Measurements from ENCODE around the gene SARDH.
A peak's percentile ranks its signal among the peaks of the same experiment; 100 is the strongest.
"Not testable (repeated sequence)": the region's sequence is repeated elsewhere in the genome, so short reads cannot be mapped to it uniquely, and the experiment has no call there.

Gene SARDH

DNA sequence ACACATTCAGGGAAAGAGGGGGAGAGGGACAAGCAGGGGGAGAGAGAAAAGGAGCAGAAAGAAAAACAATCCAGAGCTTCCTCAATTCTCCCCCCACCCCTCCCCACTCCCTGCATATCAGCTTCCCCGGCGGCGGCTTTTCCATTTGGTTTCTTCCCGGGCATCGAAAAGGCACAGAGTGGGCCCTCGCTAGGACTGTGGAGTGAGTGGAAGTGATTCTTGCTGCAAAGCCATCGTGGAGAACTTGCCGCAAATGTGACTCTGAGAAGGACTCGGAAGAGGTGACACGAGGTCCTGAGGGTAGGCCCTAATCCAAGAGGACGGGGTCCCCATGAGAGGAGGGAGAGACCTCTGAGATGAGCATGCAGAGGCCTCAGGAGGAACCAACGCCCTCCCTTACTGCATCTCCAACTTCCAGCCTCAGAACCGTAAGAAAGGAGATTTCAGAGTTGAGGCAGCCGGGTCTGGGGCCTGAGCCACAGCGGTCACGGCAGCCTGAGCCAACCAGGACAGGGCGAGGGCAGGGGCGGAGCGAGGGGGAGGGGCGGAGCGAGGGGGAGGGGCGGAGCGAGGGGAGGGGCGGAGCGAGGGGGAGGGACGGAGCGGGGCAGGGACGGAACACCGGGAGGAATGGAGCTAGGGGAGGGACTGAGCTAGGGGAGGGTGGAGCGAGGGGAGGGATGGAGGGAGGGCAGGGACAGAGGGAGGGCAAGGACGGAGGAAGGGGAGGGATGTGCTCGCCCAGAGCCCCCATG lies 21.2 kb upstream of the SARDH start:
- no peak for DNase-seq

DNA sequence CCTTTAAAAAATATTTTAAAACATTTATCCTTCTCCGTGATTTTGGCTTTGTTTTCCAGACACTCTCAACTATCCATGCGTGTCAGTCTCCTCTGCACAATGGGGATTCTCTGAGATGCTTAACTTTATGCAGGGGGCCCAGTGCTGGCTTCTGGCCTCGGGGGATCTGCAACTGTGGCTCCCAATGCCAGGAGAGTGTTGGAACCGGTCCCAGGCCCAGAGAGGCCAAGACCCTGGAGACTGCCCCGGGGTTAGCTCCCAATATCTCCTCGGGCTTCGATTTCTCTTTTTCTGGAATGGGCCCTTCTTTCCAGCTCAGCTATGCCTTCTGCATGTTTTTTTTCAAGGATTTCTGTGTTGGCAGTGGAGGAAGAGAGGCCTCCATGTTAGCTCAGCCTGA lies 20.1 kb upstream of the SARDH start:
- DNase-seq, result no peak

DNA sequence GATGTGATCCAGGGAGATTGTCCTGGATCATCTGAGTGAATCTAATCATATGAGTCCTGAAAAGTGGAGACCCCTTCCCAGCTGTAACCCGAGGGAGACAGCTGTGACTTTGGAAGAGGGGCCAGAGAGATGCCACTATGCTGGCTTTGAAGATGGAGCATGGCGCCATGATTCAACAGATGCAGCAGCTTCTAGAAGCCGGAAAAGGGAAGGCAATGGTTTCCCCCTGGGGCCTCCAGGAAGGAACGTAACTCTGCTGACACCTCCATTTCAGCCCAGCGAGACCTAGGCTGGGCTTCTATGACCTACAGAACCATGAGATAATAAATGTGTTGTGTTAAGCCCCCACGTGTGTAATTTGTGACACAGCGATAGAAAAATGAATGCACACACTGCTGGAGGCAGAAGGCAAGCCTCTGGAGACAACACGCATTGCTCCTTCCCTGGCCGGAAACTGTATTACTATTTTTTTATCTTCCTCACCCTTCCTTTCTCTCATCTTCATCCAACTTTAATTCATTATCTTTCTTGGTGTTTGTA lies 16.6 kb upstream of the SARDH start:
- DNase-seq, result no peak

DNA sequence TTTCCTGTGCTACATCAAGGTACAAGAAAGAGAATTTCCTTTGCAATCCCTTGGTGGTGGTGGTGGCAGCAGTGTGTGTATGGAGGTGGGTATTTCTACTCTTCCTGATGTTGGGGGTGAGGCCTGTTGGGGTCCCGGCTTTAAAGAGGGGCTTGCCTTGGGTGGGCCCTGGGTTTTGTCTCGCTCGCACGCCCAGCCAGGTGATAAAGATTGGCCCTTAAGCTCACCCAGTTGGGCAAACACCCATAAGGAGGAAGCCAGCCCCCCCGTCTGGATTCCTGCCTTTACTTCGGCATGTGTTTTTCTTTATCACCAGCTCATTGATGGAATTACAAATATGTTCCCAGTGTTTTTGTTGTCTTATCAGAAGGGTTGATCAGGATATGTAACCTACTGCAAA lies 16.0 kb upstream of the SARDH start:
- no peak for DNase-seq

DNA sequence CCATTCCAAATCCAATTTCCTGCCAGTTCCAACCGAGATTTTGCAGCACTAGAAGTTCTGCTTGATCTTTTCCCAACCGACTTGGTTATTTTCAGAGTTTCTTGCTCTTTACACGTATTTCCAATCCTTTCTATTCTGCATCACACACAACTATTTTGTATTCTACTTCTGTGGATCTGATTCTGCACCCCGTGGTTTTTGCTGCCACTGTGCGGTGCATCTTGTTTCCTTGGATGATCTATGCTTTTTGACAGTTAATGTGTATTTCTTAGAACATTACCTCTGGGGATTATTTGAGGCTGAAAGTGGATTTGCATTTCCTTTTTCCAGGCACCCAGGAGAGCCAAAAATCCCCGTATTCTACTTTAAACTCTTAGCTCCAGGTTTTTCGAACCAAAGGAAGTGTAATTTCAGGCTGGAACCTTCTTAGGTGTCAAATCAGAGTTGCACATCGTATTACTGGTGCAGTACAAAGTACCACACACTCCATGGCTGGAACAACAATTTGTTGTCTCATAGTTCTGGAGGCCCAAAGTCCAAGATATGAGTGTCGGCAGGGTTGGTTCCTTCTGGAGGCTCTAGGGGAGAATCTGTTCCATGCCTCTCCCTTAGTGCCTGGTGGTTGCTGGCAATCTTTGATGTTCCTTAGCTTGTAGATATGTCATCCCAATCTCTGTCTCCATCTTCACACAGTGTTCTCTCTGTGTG lies 14.7 kb upstream of the SARDH start:
- no peak for DNase-seq

DNA sequence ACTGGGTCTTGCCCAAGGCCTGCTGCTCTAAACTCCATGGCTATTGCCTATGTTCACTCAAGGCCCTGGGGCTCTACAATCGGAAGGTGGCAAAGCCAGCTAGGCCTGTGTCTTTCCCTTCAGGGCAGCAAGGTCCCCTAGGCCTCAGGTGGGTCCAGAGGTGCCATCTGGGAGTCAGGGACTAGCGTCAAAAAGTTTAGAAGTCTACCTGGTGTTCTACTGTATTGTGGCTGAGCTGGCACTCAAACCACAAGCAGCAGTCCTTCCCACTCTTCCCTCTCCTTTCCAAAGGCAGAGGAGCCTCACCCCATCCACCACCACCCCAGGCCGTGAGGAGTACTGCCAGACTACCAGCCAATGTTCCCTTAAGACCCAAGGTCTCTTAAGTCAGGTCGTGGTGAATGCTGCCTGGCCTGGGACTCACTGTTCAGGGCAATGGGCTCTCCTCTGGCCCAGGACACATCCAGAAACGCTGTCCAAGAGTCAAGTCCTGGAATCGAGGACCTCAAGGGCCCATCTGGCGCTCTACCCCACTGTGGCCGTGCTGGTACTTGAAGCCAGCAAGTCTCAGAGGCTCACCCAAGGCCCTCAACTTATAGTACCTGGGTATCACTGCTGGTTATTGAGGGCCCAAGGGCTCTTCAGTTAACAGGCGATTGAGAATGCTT lies 13.0 kb upstream of the SARDH start:
- DNase-seq, result no peak

DNA sequence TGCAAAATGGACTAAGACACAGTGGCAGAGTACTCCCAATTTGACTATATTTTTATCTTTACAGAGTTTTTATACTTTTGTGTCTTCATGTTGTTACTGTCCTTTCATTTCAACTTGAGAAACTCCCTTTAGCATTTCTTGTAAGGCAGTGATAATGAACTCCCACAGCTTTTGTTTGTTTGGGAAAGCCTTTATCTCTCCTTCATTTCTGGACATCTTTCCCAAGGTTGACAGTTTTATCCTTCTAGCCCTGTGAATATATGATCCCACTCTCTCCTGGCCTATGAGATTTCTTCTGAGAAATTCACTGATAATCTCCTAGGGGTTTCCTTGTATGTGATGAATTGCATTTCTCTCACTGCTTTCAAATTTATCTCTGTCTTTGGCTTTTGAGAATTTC lies 9.2 kb upstream of the SARDH start:
- DNase-seq, result no peak

DNA sequence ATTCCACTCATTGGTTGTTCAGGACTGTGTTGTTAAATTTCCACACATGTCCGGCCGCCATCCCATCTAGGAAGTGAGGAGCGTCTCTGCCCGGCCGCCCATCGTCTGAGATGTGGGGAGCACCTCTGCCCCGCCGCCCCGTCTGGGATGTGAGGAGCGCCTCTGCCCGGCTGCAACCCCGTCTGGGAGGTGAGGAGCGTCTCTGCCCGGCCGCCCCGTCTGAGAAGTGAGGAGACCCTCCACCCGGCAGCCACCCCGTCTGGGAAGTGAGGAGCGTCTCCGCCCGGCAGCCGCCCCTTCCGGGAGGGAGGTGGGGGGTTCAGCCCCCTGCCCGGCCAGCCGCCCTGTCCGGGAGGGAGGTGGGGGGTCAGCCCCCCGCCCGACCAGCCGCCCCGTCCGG lies 6.4 kb upstream of the SARDH start:
- DNase-seq, result not testable (repeated sequence)

DNA sequence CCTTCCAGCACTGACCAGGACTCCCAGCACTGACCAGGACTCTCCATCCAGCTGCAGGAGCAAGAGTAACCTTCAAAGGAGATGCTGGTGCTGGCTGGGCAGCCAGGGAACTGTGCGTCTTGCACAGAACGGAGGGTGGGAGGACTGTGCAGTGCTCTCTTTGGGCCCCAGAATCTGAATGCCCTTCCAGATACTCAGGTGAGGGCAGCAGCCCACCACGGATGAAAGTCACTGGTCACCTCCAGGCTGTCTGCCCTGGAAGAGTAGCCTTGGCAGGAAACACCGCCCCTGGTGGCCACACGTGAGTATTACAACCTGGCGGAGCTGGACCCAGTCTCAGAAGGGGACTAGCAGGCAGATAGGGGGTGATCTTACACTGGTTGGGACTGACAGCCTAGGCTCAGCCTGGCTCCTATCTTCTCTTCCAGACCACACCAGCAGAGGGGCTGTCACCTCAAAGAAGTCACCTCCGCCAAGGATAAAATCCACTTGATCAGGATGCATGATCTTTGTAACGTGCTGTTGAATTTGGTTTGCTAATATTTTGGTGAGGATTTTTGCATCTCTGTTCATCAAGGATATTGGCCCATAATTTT lies 4.8 kb upstream of the SARDH start:
- peak; percentile 17 for DNase-seq

DNA sequence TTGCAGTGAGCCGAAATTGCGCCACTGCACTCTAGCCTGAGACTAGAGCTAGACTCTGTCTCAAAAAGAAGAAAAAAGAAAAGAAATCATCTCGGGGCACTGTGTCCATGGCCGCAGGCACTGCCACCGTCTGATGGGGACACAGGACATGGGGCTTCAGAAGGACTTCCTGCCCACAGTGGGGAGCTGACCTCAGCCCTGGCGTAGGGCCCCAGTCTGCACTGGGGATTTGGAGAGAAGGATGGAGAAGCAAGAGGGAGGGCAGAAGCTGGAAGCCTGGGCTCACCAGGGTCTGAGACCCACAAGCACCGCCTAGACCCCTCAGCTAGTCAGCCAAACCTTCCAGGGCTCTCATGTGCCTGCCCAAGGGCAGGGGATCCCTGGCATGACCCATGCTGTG lies 4.1 kb upstream of the SARDH start:
- DNase-seq, result no peak

DNA sequence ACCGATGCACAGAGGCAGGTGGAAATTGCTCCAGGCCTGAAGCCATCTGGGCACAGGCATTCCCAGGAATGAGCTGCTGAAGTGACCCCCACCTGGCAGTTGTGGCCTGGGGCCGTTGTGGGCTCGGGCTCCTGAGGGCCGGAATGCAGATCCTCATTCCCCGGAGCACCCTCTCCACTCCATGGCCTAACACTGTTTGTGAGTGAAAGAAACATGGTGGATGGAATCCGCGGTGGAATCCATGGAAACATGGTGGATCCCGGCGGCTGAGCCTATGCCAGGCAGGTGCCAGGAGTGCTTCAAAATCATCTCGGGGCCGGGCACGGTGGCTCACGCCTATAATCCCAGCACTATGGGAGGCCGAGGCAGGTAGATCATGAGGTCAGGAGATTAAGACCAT lies 3.6 kb upstream of the SARDH start:
- no peak for DNase-seq

DNA sequence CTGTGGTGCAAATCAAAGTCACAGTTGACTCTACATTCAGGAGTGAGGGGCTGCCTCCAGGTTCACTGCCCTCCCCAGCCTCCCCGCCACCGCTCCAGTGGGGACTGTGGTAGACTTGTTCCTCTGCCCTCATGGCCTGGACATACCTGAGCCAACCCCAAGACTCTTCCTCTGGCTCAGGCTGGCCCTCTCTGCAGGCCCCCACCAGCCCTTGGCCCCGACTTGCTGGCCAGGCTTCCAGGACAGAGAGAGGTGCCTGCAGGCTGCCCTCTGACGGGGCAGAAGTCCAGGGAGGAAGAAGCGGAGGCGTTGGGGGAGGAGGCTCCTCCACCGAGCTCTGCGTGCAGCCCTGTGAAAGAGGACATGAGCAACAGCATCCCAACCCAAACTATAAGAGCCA lies 2.8 kb upstream of the SARDH start:
- no peak for DNase-seq

DNA sequence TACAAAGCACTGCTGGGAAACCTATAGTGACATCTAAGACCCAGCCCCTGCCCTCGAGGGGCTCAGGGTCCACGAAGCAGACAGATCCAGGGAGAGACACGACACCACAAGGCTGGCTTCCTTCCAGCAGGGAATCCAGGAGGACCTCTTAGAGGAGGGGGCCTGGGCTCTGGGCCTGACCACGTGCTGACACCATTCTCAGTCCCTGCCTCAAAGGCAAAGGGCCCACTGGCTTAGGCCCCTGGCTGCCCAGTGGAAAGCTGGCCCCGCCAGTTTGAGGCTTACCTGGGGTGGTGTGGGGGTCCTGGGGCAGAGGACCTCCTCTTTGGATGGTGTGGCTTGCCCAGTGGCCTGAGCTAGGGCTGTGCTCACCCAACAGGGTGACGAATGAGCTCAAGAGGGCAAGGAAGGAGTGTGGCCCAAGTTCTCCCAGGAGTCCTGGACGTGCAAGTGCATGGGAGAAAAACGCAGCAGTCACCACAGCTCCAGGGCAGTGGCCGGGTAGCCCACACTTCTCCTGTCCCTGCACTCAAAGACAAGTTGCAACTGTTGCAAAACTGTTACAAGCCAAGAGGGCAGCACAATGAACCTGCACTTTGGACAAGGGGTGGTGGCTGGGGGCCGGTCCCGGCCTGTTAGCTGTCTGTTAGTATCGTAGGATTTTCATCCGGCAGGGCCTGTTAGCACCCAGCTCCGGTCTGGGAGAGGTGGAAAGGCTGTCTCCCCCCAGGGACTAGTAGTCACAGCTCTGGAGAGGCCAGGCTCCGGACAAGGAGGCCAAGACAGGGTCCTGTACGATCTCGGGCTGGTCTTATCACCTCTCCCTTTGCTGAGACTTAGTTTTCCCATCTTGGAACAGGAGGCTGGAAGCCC lies 1.5 kb upstream of the SARDH start:
- no peak for DNase-seq

DNA sequence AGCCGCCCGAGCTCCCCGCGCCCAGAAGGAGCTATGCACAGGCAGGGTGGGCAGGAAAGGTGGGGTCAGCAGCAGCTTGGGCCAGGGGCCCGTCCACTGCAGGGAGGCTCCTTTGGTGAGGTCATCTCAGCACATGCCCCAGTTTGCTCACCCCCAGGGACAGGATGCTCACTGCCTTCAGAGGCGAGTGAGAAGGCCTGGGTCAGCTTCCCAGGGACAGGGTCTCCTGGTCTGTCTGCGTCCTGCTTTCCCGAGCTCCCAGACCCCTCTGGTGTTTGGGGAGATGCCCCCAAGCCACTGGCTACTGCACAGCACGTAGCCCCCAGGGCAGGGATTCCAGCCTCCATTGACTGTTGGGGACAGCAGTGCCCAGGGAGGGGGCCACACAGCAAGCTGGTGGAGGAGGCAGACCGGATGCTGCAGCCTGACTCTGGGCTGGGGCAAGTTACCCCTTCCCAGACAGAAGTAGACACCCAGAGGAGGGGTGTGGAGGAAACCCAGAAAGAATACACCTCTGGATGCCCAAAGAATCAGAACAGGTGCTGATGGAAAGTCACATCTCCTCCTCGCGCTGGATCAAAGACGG lies 581 bp upstream of the SARDH start:
- DNase-seq, result no peak

DNA sequence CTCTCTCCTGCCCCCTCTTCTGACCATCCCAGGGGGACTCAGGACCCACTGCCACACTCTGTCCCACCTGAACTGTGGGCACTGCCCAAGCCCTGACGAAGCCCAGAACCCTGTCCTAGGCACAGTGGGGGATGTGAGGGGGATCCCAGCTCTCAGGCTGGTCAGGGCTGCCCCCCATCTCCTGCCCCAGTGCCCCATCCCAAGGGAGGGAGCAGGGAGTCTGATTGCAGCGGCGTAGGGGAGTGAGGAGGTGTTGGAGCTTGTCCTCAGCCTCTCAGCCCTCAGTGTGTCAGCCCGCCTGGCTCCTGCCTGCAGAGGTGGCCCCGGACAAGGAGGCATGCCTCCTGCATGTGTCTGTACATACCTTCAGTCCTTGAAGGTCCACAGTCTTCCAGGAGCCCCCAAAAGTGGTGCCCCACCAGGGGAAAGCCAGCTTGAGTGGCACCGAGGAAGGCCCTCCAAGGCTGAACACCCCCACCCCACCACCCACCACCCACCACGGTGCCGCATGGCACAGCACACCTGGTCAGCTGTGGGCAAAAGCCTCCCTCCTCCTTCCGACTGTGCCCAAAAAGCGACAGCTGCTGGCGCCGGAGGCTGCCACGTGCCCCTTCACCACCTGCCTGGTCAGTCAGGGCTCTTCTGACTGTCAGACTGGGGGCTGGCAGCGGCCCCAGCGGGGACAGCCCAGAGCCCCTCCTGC lies 930 bp downstream of the SARDH start:
- DNase-seq, result no peak

DNA sequence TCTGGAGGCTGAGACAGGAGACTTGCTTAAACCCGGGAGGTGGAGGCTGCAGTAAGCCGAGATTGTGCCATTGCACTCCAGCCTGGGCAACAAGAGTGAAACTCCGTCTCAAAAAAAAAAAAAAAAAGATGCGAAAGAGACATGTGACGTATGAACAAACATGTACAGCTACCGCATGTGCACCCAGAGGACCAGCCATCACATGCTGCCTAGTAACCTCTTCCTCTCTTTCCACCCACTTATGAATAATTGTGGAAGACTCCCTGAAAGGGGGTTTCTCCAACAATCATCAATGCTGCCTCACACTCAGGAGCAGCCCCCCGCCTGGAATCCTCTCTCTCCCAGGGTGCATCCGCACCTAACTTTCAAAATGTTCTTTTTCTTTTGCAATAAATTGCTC lies 2.2 kb downstream of the SARDH start:
- DNase-seq, result no peak

DNA sequence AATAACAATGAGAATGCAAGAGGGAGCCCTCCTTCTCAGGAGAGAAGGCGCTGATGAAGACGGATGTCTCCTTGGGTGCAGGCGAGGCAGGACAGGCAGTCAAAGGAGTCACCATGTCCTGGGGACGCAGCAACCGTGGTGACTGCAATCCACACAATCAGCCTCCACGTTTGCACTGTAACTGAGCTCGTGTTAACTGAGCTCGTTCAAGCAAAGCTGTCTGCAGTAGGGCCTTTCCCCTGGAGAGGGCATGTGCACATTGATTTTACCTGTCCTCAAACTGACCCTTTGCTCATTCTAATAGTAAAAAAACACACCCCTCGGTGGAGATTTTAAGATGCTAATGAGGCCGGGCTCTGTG lies 2.8 kb downstream of the SARDH start:
- no peak for DNase-seq

DNA sequence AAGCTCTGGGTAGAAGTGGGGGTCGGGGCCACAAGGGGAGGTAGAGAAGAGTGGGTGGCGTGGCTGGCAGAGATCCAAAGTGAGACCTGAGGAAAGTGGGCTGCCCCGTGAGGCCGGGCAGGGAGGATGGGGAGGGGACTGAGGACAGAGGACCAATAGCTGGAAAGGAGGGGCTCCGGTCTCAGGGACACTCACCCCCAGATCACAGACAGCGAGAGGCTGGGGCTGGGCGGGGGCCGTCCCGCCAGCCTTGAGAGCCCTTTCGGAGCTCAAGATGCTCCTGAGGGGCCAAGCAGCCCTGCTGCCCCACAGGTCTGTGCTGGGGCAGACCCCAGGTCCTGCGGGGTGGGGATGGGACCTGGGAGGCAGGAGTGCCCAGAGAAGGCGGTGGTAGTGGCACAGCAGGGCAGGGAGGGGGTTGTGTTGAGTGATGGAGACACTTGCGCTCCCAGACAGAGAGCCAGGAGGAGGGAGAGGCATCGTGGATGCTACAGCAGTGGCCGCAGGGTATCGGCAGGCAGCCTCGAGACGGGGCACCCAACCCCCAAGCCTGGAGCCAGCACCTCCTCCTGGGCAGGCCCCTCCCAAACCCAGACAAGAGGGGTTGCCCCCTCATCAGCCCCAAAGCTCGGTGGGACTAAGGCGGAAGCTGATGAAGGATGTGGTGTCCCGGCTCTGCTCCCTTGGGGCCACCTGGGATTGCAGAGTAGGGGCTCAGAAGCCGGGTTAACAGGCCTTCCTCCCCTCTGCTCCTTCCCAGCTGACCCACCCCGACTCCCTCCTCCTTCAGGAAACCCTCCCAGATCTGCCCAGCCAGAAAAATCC lies 3.4 kb downstream of the SARDH start:
- DNase-seq, result no peak

DNA sequence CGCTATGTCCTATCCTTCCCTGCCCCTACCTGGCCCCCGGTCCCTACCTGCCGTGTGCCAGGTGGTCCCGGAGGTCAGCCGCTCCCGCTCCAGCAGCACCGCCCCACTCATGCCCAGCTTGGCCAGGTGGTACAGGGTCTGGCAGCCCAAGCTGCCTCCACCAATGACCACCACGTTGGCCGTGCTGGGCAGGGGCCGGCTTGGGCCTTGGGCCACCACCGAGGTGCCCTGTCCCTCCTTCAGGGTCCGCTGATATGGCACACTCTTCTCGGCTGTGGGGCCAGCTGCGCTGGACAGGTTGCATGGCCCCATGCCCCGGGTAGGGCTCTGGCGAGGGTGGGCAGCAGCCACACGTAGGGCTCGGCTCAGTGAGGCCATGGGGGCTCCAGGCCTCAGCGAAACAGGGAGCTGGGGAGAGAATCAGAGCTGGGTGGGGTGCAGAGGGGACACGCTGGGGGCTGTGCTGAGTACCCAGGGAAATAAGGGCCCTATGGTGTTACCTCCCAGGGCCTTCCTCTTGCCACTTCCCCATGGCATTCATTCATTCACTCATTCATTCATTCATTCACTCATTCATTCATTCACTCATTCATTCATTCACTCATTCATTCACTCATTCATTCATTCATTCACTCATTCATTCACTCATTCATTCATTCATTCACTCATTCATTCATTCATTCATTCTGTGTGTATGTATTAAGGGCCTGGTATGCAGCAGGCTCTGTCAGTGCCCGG lies 4.2 kb downstream of the SARDH start:
- DNase-seq, result no peak

DNA sequence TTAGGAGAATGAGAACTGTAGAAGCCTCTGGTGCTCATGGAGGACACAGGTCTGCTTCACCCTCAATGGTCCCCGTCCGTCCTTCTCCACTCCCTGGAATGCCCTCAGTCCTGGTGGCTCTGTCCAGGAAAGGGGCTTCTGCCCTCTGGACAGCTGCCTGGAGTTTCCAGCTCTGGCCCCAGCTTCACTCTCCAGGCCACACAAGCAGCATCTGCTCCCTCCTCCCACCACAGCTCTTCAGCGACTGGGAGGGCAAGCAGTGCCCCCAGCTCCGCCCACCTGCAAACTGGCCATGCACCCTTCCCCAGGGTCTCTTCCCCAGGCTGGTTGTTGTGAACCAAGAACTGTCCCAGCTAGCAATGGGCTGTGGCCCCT lies 4.7 kb downstream of the SARDH start:
- no peak for DNase-seq

All from amniotic stem cell (primary cell).